Measurements from ENCODE around the gene THAP3.

- TF ChIP-seq CTCF (IDR thresholded peaks at IDR 0.05) (no peak), POLR2A (IDR thresholded peaks at IDR 0.05) (no peak)
Measured at GRCh38 chr1:6619045-6619444, 5.6 kb upstream of the THAP3 start.

Data from body of pancreas (tissue), 4 donors.